Measurements from ENCODE around the gene ZNF491.
"Not testable (repeated sequence)": the region's sequence is repeated elsewhere in the genome, so short reads cannot be mapped to it uniquely, and the experiment has no call there.

ZNF491 gene

GRCh38 chr19:11798391-11799330 is at the start of gene ZNF491:
TSS of gene ZNF491 (plus strand) at chr19:11798523. CDS start at chr19:11805954, 7,431 bp downstream.
- peak; percentile 88 for DNase-seq

GRCh38 chr19:11749751-11750150 is 48.6 kb upstream of the ZNF491 start:
- no peak for DNase-seq

GRCh38 chr19:11752244-11752736 is 46.0 kb upstream of the ZNF491 start:
- DNase-seq: no peak

GRCh38 chr19:11754663-11755062 is 43.7 kb upstream of the ZNF491 start:
- DNase-seq: no peak

- DNase-seq: no peak
Observed at GRCh38 chr19:11756965-11757364, 41.4 kb upstream of the ZNF491 start.

GRCh38 chr19:11759805-11760204 is 38.5 kb upstream of the ZNF491 start:
- DNase-seq: no peak

- no peak for DNase-seq
Observed at GRCh38 chr19:11763117-11763516, 35.2 kb upstream of the ZNF491 start.

- DNase-seq: no peak
Observed at GRCh38 chr19:11763611-11764010, 34.7 kb upstream of the ZNF491 start.

GRCh38 chr19:11766597-11767591 is 31.4 kb upstream of the ZNF491 start, which contains the start of gene ZNF441:
TSS of gene ZNF441 (plus strand) at chr19:11767000. CDS start at chr19:11767194, 194 bp downstream.
- DNase-seq: peak; percentile 94

- DNase-seq: no peak
Observed at GRCh38 chr19:11767633-11768133, 30.6 kb upstream of the ZNF491 start.

GRCh38 chr19:11769995-11770394 is 28.3 kb upstream of the ZNF491 start:
- no peak for DNase-seq

- DNase-seq: not testable (repeated sequence)
Observed at GRCh38 chr19:11771520-11771919, 26.8 kb upstream of the ZNF491 start.

- DNase-seq: not testable (repeated sequence)
Observed at GRCh38 chr19:11776669-11777068, 21.7 kb upstream of the ZNF491 start.

- no peak for DNase-seq
Observed at GRCh38 chr19:11780431-11781020, 17.8 kb upstream of the ZNF491 start.

GRCh38 chr19:11781295-11782057 is 16.8 kb upstream of the ZNF491 start:
- no peak for DNase-seq

GRCh38 chr19:11783767-11784166 is 14.6 kb upstream of the ZNF491 start:
- no peak for DNase-seq

- DNase-seq: no peak
Observed at GRCh38 chr19:11784356-11784755, 14.0 kb upstream of the ZNF491 start.

GRCh38 chr19:11787536-11787935 is 10.8 kb upstream of the ZNF491 start:
- no peak for DNase-seq

- no peak for DNase-seq
Observed at GRCh38 chr19:11792942-11793341, 5.4 kb upstream of the ZNF491 start.

GRCh38 chr19:11797491-11797890 is 832 bp upstream of the ZNF491 start:
- DNase-seq: peak; percentile 95

- DNase-seq: no peak
Observed at GRCh38 chr19:11806354-11807098, 8.2 kb downstream of the ZNF491 start.
